ENCODE results near the gene MPPED2. TPM values are rescaled to one million over a fixed set of nuclear protein-coding genes. Genes with fewer than 3 reads are reported as not detected.

The MPPED2 gene, protein sequence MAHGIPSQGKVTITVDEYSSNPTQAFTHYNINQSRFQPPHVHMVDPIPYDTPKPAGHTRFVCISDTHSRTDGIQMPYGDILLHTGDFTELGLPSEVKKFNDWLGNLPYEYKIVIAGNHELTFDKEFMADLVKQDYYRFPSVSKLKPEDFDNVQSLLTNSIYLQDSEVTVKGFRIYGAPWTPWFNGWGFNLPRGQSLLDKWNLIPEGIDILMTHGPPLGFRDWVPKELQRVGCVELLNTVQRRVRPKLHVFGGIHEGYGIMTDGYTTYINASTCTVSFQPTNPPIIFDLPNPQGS
- total RNA-seq (10 to 100 TPM in 2 of 4 donors, 1 to 10 TPM in 2; 6.4 to 19.1 (median 9.8) TPM), polyA plus RNA-seq (under 1 TPM in 1 of 3 donors, not detected in 2; 0.80 TPM)

DNA sequence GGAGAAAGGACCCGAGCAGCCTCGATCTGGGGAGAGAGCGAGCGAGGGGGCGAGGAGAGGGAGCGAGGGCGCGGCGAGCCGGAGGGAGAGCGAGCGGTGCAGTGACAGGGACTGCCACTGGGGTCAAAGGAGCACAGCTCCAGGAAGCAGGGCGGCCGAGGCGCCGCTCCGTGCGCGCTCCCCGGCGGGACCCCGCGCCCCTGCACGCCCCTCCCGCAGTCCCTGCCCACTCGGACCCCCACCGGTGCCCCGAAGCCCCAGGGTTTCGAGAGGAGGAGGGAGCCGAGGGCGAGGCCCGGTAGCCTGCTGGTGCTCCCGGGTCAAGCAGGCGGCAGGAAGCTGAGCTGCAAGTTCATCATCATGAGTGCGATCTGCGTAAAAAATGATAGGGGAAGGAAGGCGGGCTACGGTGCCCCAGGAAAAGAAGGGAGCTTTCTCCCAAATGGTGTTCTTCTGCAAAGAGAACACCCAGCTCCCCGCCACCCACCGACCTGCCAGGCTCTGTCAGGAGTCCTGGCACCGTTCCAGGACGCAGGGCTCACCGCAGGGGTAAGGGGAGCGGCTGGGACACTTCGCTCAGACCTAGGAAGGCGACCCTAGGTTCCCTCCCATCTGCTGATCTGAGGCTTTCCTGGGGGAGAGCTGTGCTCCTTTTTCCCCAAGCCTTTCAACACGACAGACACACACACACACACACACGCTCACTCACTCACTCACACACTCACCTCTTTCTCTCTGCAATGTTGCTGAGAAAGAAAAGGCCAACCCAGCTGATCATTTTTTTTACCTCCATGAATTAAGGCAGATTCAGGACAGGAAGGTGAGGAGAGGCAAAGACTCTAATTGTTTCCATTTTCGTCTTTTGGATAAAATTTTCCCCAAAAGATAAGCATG is at the start of gene MPPED2:
Gene MPPED2 (minus strand): TSS at position 103 of the 894 bp plus-strand sequence. CDS start 5,980 bp downstream, outside the sequence.
- no peaks in the 10 kb centered on the region for H3K27me3 ChIP-seq
- intact Hi-C loops (cut with DNase I) = loop anchor here (5.0 kb wide), 2 partner anchors 154 to 264 kb away; partner anchors contain the start of gene ARL14EP

DNA sequence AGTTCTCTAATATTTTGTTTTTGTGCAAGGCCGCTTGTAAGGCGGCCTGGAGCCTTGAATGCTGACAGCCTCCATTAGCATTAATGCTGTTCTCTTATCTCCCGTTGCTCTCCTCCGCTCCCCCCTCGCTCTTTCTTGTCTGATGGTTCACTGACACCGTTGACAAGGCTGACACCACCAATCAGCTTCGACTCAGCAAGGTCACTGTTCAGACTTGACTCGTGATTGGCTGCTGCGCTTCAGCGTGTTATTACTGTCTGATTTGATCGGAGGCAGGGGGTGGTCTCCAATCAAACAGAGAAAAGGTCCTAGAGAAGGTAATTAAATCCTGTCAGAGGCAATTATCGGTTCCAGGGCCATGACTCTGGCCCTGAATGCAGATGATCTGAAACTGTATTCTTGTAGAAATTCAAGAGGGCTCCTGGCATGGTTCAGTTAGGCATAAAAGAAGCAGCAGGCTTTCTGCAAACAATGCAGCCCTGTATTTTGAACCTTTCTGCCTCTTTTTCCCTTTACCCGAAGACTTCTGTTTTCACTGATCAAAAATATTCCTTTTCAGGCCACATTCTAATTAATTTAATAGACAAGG is 49.3 kb upstream of the MPPED2 start:
- no peaks in the 10 kb centered on the region for H3K4me1 ChIP-seq
- TF ChIP-seq POLR2AphosphoS5 (IDR thresholded peaks at IDR 0.05) = no peak
- no peak for TF ChIP-seq EP300 (IDR thresholded peaks at IDR 0.05)
- TF ChIP-seq, protein P1, sequence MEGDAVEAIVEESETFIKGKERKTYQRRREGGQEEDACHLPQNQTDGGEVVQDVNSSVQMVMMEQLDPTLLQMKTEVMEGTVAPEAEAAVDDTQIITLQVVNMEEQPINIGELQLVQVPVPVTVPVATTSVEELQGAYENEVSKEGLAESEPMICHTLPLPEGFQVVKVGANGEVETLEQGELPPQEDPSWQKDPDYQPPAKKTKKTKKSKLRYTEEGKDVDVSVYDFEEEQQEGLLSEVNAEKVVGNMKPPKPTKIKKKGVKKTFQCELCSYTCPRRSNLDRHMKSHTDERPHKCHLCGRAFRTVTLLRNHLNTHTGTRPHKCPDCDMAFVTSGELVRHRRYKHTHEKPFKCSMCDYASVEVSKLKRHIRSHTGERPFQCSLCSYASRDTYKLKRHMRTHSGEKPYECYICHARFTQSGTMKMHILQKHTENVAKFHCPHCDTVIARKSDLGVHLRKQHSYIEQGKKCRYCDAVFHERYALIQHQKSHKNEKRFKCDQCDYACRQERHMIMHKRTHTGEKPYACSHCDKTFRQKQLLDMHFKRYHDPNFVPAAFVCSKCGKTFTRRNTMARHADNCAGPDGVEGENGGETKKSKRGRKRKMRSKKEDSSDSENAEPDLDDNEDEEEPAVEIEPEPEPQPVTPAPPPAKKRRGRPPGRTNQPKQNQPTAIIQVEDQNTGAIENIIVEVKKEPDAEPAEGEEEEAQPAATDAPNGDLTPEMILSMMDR (IDR thresholded peaks at IDR 0.05) = no peak
- no peak for TF ChIP-seq POLR2A (IDR thresholded peaks at IDR 0.05)
- H3K36me3 ChIP-seq = no peaks in the 10 kb centered on the region
- H3K27ac ChIP-seq = no peak overlapping the region
- WGBS, 2 donors = 41 to 50% methylated on average over 13 of the region's 13 CpGs
- H3K27me3 ChIP-seq = no peaks in the 10 kb centered on the region
- no peaks in the 10 kb centered on the region for H3K9me3 ChIP-seq
- H3K4me3 ChIP-seq = peak overlapping the region in 1 of 4 donors; percentile 10
- peak; percentile 61 for DNase-seq
- intact Hi-C loops (cut with DNase I) = no loop called here

More for the DNA sequence above, at the start of gene MPPED2:
- DNase-seq = peak; percentile 77
- Histone ChIP-seq H3K27ac (peak within 1 kb of the TSS; percentile 85 to 97 (median 90)), H3K4me1 (peaks cover 0 to 32% (median 9%) of the 10 kb centered on the region in 4 donors), H3K4me3 (peak within 1 kb of the TSS; percentile 52 to 89 (median 86)), H3K9me3 (no peaks in the 10 kb centered on the region), H3K36me3 (no peaks in the 10 kb centered on the region)
- WGBS, 2 donors = 4 to 5% methylated on average over 49 of the region's 49 CpGs
- TF ChIP-seq, protein P1 (IDR thresholded peaks at IDR 0.05) = peak; percentile 45 to 79 (median 53)
- peak in 1 of 4 donors; percentile 3 for TF ChIP-seq POLR2AphosphoS5 (IDR thresholded peaks at IDR 0.05)
- no peak for TF ChIP-seq EP300 (IDR thresholded peaks at IDR 0.05)

DNA sequence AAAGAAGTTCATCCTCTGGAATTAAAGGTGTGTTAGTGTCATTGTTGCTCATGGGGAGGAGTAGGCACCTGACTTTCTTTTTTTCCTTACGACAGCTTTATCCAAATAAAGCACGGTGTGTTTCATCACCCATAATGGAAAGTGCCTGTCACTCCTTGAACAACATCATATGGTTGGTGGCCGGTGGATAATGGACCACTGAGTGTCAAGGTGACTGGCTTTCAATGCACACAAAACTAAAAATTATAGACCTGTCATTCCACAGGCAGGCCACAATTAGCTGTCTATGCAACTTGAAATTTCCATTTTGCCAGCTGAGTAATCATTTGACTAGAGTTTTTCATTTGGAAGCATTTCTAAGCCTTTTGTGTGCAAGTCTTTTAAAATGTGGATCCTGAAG is 45.0 kb upstream of the MPPED2 start:
- TF ChIP-seq, protein P1 (IDR thresholded peaks at IDR 0.05) = no peak
- 43 to 60% methylated on average over 3 of the region's 3 CpGs for WGBS, 2 donors
- no peak overlapping the region for H3K4me3 ChIP-seq
- H3K36me3 ChIP-seq = no peaks in the 10 kb centered on the region
- intact Hi-C loops (cut with DNase I) = no loop called here
- H3K27ac ChIP-seq = no peak overlapping the region
- H3K4me1 ChIP-seq = no peaks in the 10 kb centered on the region
- no peak for DNase-seq
- H3K27me3 ChIP-seq = no peaks in the 10 kb centered on the region
- no peaks in the 10 kb centered on the region for H3K9me3 ChIP-seq

DNA sequence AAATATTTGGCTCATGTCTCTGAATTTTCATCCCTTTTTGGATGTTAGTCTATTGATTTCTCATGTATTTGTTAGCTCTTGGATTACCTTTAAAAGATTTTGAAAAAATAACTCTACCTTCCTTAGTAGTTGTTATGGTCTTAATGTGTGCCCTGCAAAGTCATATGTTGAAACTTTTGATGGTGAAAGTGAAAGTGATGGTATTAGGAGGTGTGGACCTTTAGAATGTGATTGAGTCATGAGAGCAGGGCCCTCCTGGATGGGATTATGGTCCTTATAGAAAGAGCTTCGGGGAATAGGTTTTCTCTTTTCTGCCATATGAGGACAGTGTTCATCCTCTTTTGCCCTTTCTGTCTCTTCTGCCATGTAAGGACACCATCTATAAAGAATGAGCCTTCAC is 33.6 kb upstream of the MPPED2 start:
- Histone ChIP-seq H3K9me3 (peaks cover 0 to 3% (median 0%) of the 10 kb centered on the region in 4 donors), H3K27me3 (no peaks in the 10 kb centered on the region), H3K4me1 (no peaks in the 10 kb centered on the region), H3K36me3 (no peaks in the 10 kb centered on the region), H3K27ac (no peak overlapping the region), H3K4me3 (no peak overlapping the region)
- intact Hi-C loops (cut with DNase I) = no loop called here
- no peak for DNase-seq
- 77% methylated on average over 1 of the region's 1 CpG for WGBS, 2 donors
- TF ChIP-seq POLR2AphosphoS5 (IDR thresholded peaks at IDR 0.05) = no peak
- no peak for TF ChIP-seq POLR2A (IDR thresholded peaks at IDR 0.05)
- TF ChIP-seq EP300 (IDR thresholded peaks at IDR 0.05) = no peak
- TF ChIP-seq, protein P1 (IDR thresholded peaks at IDR 0.05) = no peak
